HUES6 (cell line): ENCODE measurements around the gene PDGFB.

Experiments
- H3K27ac ChIP-seq: 2 replicates; pipeline ENCODE4 v1.7.0; 2013; ENCODE audit warnings: low read depth, mild to moderate bottlenecking, low read length, inconsistent platforms
- H3K27me3 ChIP-seq: 2 replicates; pipeline ENCODE4 v1.6.1; 2013; ENCODE audit warnings: low read length; ENCODE audit not compliant: control insufficient read depth, insufficient read depth
- H3K36me3 ChIP-seq: 2 replicates; pipeline ENCODE4 v1.6.1; 2013; ENCODE audit warnings: low read length; ENCODE audit not compliant: control insufficient read depth, insufficient read depth
- H3K4me1 ChIP-seq: 2 replicates; pipeline ENCODE4 v1.6.1; 2013; ENCODE audit warnings: low read length; ENCODE audit not compliant: control insufficient read depth, insufficient read depth
- H3K4me3 ChIP-seq: 2 replicates; pipeline ENCODE4 v1.5.1; 2013; ENCODE audit warnings: low read depth, low read length
- H3K9ac ChIP-seq: one replicate; pipeline ENCODE4 v1.6.1; 2013; ENCODE audit warnings: mild to moderate bottlenecking, low read length
- H3K9me3 ChIP-seq: 2 replicates; pipeline ENCODE4 v1.6.1; 2013; ENCODE audit warnings: low read depth, low read length; ENCODE audit not compliant: control insufficient read depth, insufficient read depth

PDGFB gene

GRCh38 chr22:39230261-39231196 is 14.3 kb downstream of the PDGFB start:
- H3K9ac ChIP-seq: peak overlapping the region; percentile 61
- H3K9me3 ChIP-seq: no peaks in the 10 kb centered on the region
- H3K27ac ChIP-seq: 0 out of 2 replicates have a peak overlapping the region, but pooled peaks have one; percentile 17
- H3K27me3 ChIP-seq: peaks cover 16% of the 10 kb centered on the region; the same call in 1 of the 2 replicates
- peaks cover 45% of the 10 kb centered on the region for H3K4me1 ChIP-seq
- H3K36me3 ChIP-seq: no peaks in the 10 kb centered on the region; the same call in 1 of the 2 replicates
- H3K4me3 ChIP-seq: peak overlapping the region; percentile 29; the same call in 1 of the 2 replicates

GRCh38 chr22:39229688-39230260 is 15.0 kb downstream of the PDGFB start:
- H3K27ac ChIP-seq: peak overlapping the region; percentile 17; the same call in 1 of the 2 replicates
- peak overlapping the region; percentile 61 for H3K9ac ChIP-seq
- peaks cover 40% of the 10 kb centered on the region for H3K4me1 ChIP-seq
- peak overlapping the region; percentile 29; the same call in 1 of the 2 replicates for H3K4me3 ChIP-seq
- peaks cover 3% of the 10 kb centered on the region; the same call in 1 of the 2 replicates for H3K36me3 ChIP-seq
- peaks cover 16% of the 10 kb centered on the region; the same call in 1 of the 2 replicates for H3K27me3 ChIP-seq
- H3K9me3 ChIP-seq: no peaks in the 10 kb centered on the region

GRCh38 chr22:39229075-39229474 is 15.7 kb downstream of the PDGFB start:
- Histone ChIP-seq H3K4me1 (peaks cover 33% of the 10 kb centered on the region), H3K9ac (no peak overlapping the region), H3K27me3 (peaks cover 16% of the 10 kb centered on the region; the same call in 1 of the 2 replicates), H3K4me3 (no peak overlapping the region), H3K9me3 (no peaks in the 10 kb centered on the region), H3K27ac (no peak overlapping the region), H3K36me3 (peaks cover 7% of the 10 kb centered on the region)

- peaks cover 16% of the 10 kb centered on the region; the same call in 1 of the 2 replicates for H3K27me3 ChIP-seq
- H3K9me3 ChIP-seq: no peaks in the 10 kb centered on the region
- no peak overlapping the region for H3K9ac ChIP-seq
- no peak overlapping the region for H3K4me3 ChIP-seq
- no peak overlapping the region for H3K27ac ChIP-seq
- H3K36me3 ChIP-seq: peaks cover 7% of the 10 kb centered on the region
- peaks cover 26% of the 10 kb centered on the region for H3K4me1 ChIP-seq
Observed at GRCh38 chr22:39227542-39228272, 17.1 kb downstream of the PDGFB start.

- Histone ChIP-seq H3K27me3 (peaks cover 15% of the 10 kb centered on the region; the same call in 1 of the 2 replicates), H3K9me3 (no peaks in the 10 kb centered on the region), H3K36me3 (peaks cover 7% of the 10 kb centered on the region), H3K9ac (no peak overlapping the region), H3K27ac (no peak overlapping the region), H3K4me1 (peaks cover 22% of the 10 kb centered on the region), H3K4me3 (no peak overlapping the region)
Observed at GRCh38 chr22:39226353-39226752, 18.4 kb downstream of the PDGFB start.

- peaks cover 7% of the 10 kb centered on the region for H3K36me3 ChIP-seq
- H3K27me3 ChIP-seq: peaks cover 7% of the 10 kb centered on the region; the same call in 1 of the 2 replicates
- no peaks in the 10 kb centered on the region for H3K9me3 ChIP-seq
Observed at GRCh38 chr22:39225591-39225990, 19.2 kb downstream of the PDGFB start.

GRCh38 chr22:39224550-39224949 is 20.2 kb downstream of the PDGFB start:
- peaks cover 4% of the 10 kb centered on the region for H3K4me1 ChIP-seq
- H3K9me3 ChIP-seq: no peaks in the 10 kb centered on the region
- H3K4me3 ChIP-seq: no peak overlapping the region
- H3K9ac ChIP-seq: no peak overlapping the region
- peaks cover 7% of the 10 kb centered on the region for H3K36me3 ChIP-seq
- H3K27ac ChIP-seq: no peak overlapping the region
- no peaks in the 10 kb centered on the region; the same call in 1 of the 2 replicates for H3K27me3 ChIP-seq

More at GRCh38 chr22:39225591-39225990, 19.2 kb downstream of the PDGFB start:
- no peak overlapping the region for H3K27ac ChIP-seq
- H3K9ac ChIP-seq: no peak overlapping the region
- H3K4me3 ChIP-seq: no peak overlapping the region
- H3K4me1 ChIP-seq: peaks cover 15% of the 10 kb centered on the region

- no peaks in the 10 kb centered on the region for H3K9me3 ChIP-seq
- no peak overlapping the region for H3K9ac ChIP-seq
- H3K4me1 ChIP-seq: no peaks in the 10 kb centered on the region
- H3K27ac ChIP-seq: no peak overlapping the region
- H3K36me3 ChIP-seq: peaks cover 7% of the 10 kb centered on the region
- no peak overlapping the region for H3K4me3 ChIP-seq
- H3K27me3 ChIP-seq: no peaks in the 10 kb centered on the region
Observed at GRCh38 chr22:39223091-39223710, 21.6 kb downstream of the PDGFB start.

GRCh38 chr22:39221999-39222686 is 22.6 kb downstream of the PDGFB start:
- Histone ChIP-seq H3K9ac (no peak overlapping the region), H3K9me3 (no peaks in the 10 kb centered on the region), H3K4me3 (no peak overlapping the region), H3K27ac (no peak overlapping the region), H3K4me1 (no peaks in the 10 kb centered on the region), H3K27me3 (no peaks in the 10 kb centered on the region), H3K36me3 (peaks cover 7% of the 10 kb centered on the region)
